Vagina (tissue), 2 donors: Measurements from ENCODE around the gene TSNAX. TPM values are rescaled to one million over a fixed set of nuclear protein-coding genes. Genes with fewer than 3 reads are reported as not detected.
"Not testable (repeated sequence)": the region's sequence is repeated elsewhere in the genome, so short reads cannot be mapped to it uniquely, and the experiment has no call there.

ENCODE experiments used
- DNase-seq, 2 donors: peaks; one replicate each; pipeline ENCODE4 v3.0.0-alpha.2; 2017; ENCODE audit errors: extremely low spot score in 2 of 2
- H3K27ac ChIP-seq: fragments of 200-600 bp; sonication (generic); one replicate; pipeline ENCODE4 v1.5.1; 2019
- H3K27me3 ChIP-seq: fragments of 200-600 bp; sonication (generic); one replicate; pipeline ENCODE4 v1.5.1; 2019
- H3K36me3 ChIP-seq, 2 donors: fragments of 200-600 bp; sonication (generic); one replicate each; pipeline ENCODE4 v1.5.1; 2017 to 2019
- H3K4me1 ChIP-seq: fragments of 200-600 bp; sonication (generic); one replicate; pipeline ENCODE4 v1.5.1; 2019
- H3K4me3 ChIP-seq, 2 donors: fragments of 200-600 bp; sonication (generic); 1 replicate in 1 of 2; 2 replicates in 1 of 2; pipeline ENCODE4 v1.5.1; 2016 to 2019
- H3K9me3 ChIP-seq: fragments of 200-600 bp; sonication (generic); one replicate; pipeline ENCODE4 v1.5.1; 2019
- POLR2A ChIP-seq, 2 donors: fragments of 450-650 bp; IDR thresholded peaks; one replicate each; pipeline ENCODE4 v1.6.1; 2017; ENCODE audit warnings: antibody characterized with exemption in 2 of 2, mild to moderate bottlenecking in 2 of 2, moderate library complexity in 2 of 2
- POLR2AphosphoS5 ChIP-seq, 2 donors: sonication (generic); formaldehyde crosslinking; IDR thresholded peaks; one replicate each; pipeline ENCODE4 v1.9.0; 2017; ENCODE audit warnings: antibody characterized with exemption in 2 of 2, mild to moderate bottlenecking in 2 of 2, low read depth in 1 of 2; ENCODE audit not compliant: insufficient read depth in 1 of 2
- intact Hi-C: fragments of 100-400 bp; cut with DNase I; formaldehyde crosslinking; loops from one replicate; pipeline ENCODE4 v1.15.1; 2023
- total RNA-seq: library from RNA; depleted of rRNA; stranded (reverse); fragments of >200 nt; gene quantifications from one replicate; pipeline ENCODE4 v1.2.3, GENCODE V29; 2016
- TF ChIP-seq, protein P1 (sequence below), 3 experiments: fragments of 450-650 bp in 2 of 3; fragments of 200-600 bp in 1 of 3; sonication (generic) in 1 of 3; IDR thresholded peaks; one replicate each; pipeline ENCODE4 v1.5.1; 2017 to 2019; ENCODE audit warnings: antibody characterized with exemption in 3 of 3, mild to moderate bottlenecking in 2 of 3, moderate library complexity in 2 of 3

The TSNAX gene
- total RNA-seq, 1 donor from 2014 or later = 20.4 TPM

GRCh38 chr1:231584921-231585320 is 56.5 kb downstream of the TSNAX start:
- Histone ChIP-seq H3K36me3 (no peaks in the 10 kb centered on the region), H3K9me3 (no peaks in the 10 kb centered on the region), H3K27ac (no peak overlapping the region), H3K27me3 (no peaks in the 10 kb centered on the region), H3K4me3 (no peak overlapping the region), H3K4me1 (no peaks in the 10 kb centered on the region)
- TF ChIP-seq, protein P1, sequence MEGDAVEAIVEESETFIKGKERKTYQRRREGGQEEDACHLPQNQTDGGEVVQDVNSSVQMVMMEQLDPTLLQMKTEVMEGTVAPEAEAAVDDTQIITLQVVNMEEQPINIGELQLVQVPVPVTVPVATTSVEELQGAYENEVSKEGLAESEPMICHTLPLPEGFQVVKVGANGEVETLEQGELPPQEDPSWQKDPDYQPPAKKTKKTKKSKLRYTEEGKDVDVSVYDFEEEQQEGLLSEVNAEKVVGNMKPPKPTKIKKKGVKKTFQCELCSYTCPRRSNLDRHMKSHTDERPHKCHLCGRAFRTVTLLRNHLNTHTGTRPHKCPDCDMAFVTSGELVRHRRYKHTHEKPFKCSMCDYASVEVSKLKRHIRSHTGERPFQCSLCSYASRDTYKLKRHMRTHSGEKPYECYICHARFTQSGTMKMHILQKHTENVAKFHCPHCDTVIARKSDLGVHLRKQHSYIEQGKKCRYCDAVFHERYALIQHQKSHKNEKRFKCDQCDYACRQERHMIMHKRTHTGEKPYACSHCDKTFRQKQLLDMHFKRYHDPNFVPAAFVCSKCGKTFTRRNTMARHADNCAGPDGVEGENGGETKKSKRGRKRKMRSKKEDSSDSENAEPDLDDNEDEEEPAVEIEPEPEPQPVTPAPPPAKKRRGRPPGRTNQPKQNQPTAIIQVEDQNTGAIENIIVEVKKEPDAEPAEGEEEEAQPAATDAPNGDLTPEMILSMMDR (IDR thresholded peaks at IDR 0.05) = no peak
- TF ChIP-seq POLR2A (IDR thresholded peaks at IDR 0.05) (no peak), POLR2AphosphoS5 (IDR thresholded peaks at IDR 0.05; ENCODE audit: insufficient read depth in 1 of 2, low read depth in 1 of 2) (no peak)
- DNase-seq = no peak
- intact Hi-C loops = loop anchor here (5.0 kb wide), 1 partner anchor 228 kb away; no protein-coding TSS in a partner anchor

DNA sequence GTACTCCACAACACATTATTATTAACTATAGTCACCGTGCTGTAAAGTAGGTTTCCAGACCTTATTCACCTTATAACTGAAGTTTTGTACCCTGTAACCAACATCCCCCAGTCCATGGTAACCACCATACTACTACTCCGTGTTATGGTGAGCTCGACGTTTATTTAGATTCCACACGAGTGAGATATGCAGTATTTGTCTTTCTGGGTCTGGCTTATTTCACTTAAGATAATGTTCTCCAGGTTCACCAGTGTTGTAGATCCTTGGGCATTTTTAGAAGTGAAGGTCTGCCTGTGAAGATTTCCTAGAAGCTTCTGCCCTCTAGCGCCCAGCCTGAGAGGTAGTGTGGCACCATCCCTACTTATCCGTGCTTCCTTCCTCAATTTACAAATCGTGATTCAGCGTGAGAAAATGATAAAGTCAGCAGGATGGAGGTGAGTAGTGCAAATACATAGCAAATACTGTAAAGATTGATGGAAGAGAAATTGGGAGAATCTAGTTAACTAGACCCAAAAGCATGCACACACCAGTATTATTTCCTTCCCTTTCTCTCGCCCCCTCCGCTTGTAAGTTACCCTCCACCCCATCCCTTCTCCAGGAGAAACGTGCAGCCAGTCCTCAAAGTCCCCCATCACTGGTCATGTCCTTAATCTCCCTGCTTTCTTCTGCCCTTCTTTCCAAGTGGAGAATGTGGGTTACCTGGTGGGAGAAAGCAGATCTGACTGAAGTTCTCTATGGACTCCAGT is 62.2 kb downstream of the TSNAX start:
- intact Hi-C loops = no loop called here
- no peak for DNase-seq
- TF ChIP-seq POLR2AphosphoS5 (IDR thresholded peaks at IDR 0.05; ENCODE audit: insufficient read depth in 1 of 2, low read depth in 1 of 2) = no peak
- TF ChIP-seq, protein P1 (IDR thresholded peaks at IDR 0.05) = peak; percentile 18 to 67 (median 55)

DNA sequence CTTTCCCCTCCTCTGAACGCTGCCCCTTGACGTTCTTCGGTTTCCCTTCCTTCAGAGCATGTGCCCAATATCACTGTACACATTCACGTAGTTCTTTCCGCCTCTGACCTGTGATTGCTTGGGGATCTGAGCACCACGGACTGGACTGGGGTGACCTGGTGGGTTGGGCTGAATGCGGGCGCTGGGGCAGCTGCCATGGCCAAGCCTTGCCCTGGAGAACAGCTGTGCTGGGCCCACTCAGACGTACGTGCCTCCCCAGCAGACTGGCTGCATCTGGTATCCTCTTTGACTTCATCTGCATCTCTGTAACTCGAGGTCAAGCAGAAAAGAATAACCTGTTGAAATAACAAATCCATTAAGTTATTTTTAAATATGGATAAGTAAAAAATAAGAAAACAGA is 63.0 kb downstream of the TSNAX start:
- TF ChIP-seq POLR2AphosphoS5 (IDR thresholded peaks at IDR 0.05; ENCODE audit: insufficient read depth in 1 of 2, low read depth in 1 of 2) (no peak), POLR2A (IDR thresholded peaks at IDR 0.05) (no peak)
- intact Hi-C loops = no loop called here
- H3K4me1 ChIP-seq = no peaks in the 10 kb centered on the region
- no peaks in the 10 kb centered on the region for H3K36me3 ChIP-seq
- H3K27me3 ChIP-seq = no peaks in the 10 kb centered on the region
- no peaks in the 10 kb centered on the region for H3K9me3 ChIP-seq
- DNase-seq = no peak
- H3K27ac ChIP-seq = no peak overlapping the region
- H3K4me3 ChIP-seq = no peak overlapping the region

More for the DNA sequence above, 62.2 kb downstream of the TSNAX start:
- Histone ChIP-seq H3K36me3 (no peaks in the 10 kb centered on the region), H3K27ac (no peak overlapping the region), H3K4me3 (no peak overlapping the region), H3K9me3 (no peaks in the 10 kb centered on the region), H3K4me1 (no peaks in the 10 kb centered on the region), H3K27me3 (no peaks in the 10 kb centered on the region)

GRCh38 chr1:231592809-231593208 is 64.3 kb downstream of the TSNAX start:
- no peak for DNase-seq
- Histone ChIP-seq H3K36me3 (no peaks in the 10 kb centered on the region), H3K27me3 (no peaks in the 10 kb centered on the region), H3K4me1 (no peaks in the 10 kb centered on the region), H3K27ac (no peak overlapping the region), H3K9me3 (no peaks in the 10 kb centered on the region), H3K4me3 (no peak overlapping the region)
- intact Hi-C loops = no loop called here
- no peak for TF ChIP-seq POLR2A (IDR thresholded peaks at IDR 0.05)
- TF ChIP-seq POLR2AphosphoS5 (IDR thresholded peaks at IDR 0.05; ENCODE audit: insufficient read depth in 1 of 2, low read depth in 1 of 2) = no peak
- TF ChIP-seq, protein P1 (IDR thresholded peaks at IDR 0.05) = no peak

GRCh38 chr1:231593264-231593663 is 64.8 kb downstream of the TSNAX start:
- H3K9me3 ChIP-seq, H3K27me3 ChIP-seq, H3K4me1 ChIP-seq, H3K4me3 ChIP-seq, H3K36me3 ChIP-seq, intact Hi-C loops, DNase-seq, H3K27ac ChIP-seq: not testable (repeated sequence)

- no peak for DNase-seq
- Histone ChIP-seq H3K27me3 (no peaks in the 10 kb centered on the region), H3K36me3 (no peaks in the 10 kb centered on the region), H3K9me3 (no peaks in the 10 kb centered on the region), H3K27ac (no peak overlapping the region), H3K4me1 (no peaks in the 10 kb centered on the region), H3K4me3 (no peak overlapping the region)
- TF ChIP-seq POLR2AphosphoS5 (IDR thresholded peaks at IDR 0.05; ENCODE audit: insufficient read depth in 1 of 2, low read depth in 1 of 2) (no peak), POLR2A (IDR thresholded peaks at IDR 0.05) (no peak)
- TF ChIP-seq, protein P1 (IDR thresholded peaks at IDR 0.05) = no peak
- intact Hi-C loops = no loop called here
Measured at GRCh38 chr1:231594123-231594522, 65.7 kb downstream of the TSNAX start.
